Duodenal mucosa (tissue), 2 donors: ENCODE results near the gene CBX6.

Experiments
- H3K27ac ChIP-seq: one replicate; pipeline ENCODE4 v1.7.0; 2013; ENCODE audit warnings: low read depth, low read length
- H3K27me3 ChIP-seq, 2 donors: one replicate each; pipeline ENCODE4 v1.7.0; 2013; ENCODE audit warnings: low read length in 2 of 2, control low read depth in 1 of 2; ENCODE audit not compliant: insufficient read depth in 2 of 2, control insufficient read depth in 1 of 2
- H3K36me3 ChIP-seq, 2 donors: one replicate each; pipeline ENCODE4 v1.7.0; 2013; ENCODE audit warnings: low read length in 2 of 2, control low read depth in 1 of 2; ENCODE audit not compliant: insufficient read depth in 2 of 2, control insufficient read depth in 1 of 2
- H3K4me1 ChIP-seq, 2 donors: one replicate each; pipeline ENCODE4 v1.7.0; 2013; ENCODE audit warnings: low read length in 2 of 2, control low read depth in 1 of 2; ENCODE audit not compliant: insufficient read depth in 2 of 2, control insufficient read depth in 1 of 2
- H3K4me3 ChIP-seq, 2 donors: one replicate each; pipeline ENCODE4 v1.7.0; 2013; ENCODE audit warnings: low read length in 2 of 2, low read depth in 1 of 2
- H3K9ac ChIP-seq, 2 donors: one replicate each; pipeline ENCODE4 v1.7.0; 2013; ENCODE audit warnings: low read length in 2 of 2, low read depth in 1 of 2
- H3K9me3 ChIP-seq, 2 donors: one replicate each; pipeline ENCODE4 v1.7.0; 2013; ENCODE audit warnings: low read length in 2 of 2, control low read depth in 1 of 2; ENCODE audit not compliant: control insufficient read depth in 1 of 2

Gene CBX6

GRCh38 chr22:38841635-38842034 is 30.4 kb downstream of the CBX6 start:
- Histone ChIP-seq H3K27me3 (peaks cover 32 to 42% of the 10 kb centered on the region in 2 donors), H3K4me3 (no peak overlapping the region), H3K9ac (no peak overlapping the region), H3K36me3 (no peaks in the 10 kb centered on the region), H3K9me3 (no peaks in the 10 kb centered on the region), H3K4me1 (peaks cover 0 to 4% of the 10 kb centered on the region in 2 donors), H3K27ac (no peak overlapping the region)

- H3K9me3 ChIP-seq, result no peaks in the 10 kb centered on the region
- H3K4me1 ChIP-seq, result peaks cover 0 to 4% of the 10 kb centered on the region in 2 donors
- no peak overlapping the region for H3K9ac ChIP-seq
- H3K36me3 ChIP-seq, result no peaks in the 10 kb centered on the region
- no peak overlapping the region for H3K4me3 ChIP-seq
- H3K27me3 ChIP-seq, result peaks cover 32 to 42% of the 10 kb centered on the region in 2 donors
- no peak overlapping the region for H3K27ac ChIP-seq
These were observed 30.8 kb downstream of the CBX6 start for GRCh38 chr22:38841211-38841610.

- peaks cover 27 to 37% of the 10 kb centered on the region in 2 donors for H3K27me3 ChIP-seq
- peaks cover 0 to 4% of the 10 kb centered on the region in 2 donors for H3K4me1 ChIP-seq
- no peak overlapping the region for H3K4me3 ChIP-seq
- no peak overlapping the region for H3K9ac ChIP-seq
- H3K27ac ChIP-seq, result no peak overlapping the region
- H3K36me3 ChIP-seq, result no peaks in the 10 kb centered on the region
- H3K9me3 ChIP-seq, result no peaks in the 10 kb centered on the region
These were observed 31.9 kb downstream of the CBX6 start for GRCh38 chr22:38840129-38840528.

GRCh38 chr22:38839686-38840085 is 32.3 kb downstream of the CBX6 start:
- Histone ChIP-seq H3K27me3 (peaks cover 23 to 37% of the 10 kb centered on the region in 2 donors), H3K36me3 (no peaks in the 10 kb centered on the region), H3K4me3 (no peak overlapping the region), H3K27ac (no peak overlapping the region), H3K9ac (no peak overlapping the region), H3K9me3 (no peaks in the 10 kb centered on the region), H3K4me1 (peaks cover 0 to 4% of the 10 kb centered on the region in 2 donors)

- Histone ChIP-seq H3K9me3 (no peaks in the 10 kb centered on the region), H3K36me3 (no peaks in the 10 kb centered on the region), H3K9ac (no peak overlapping the region), H3K4me3 (no peak overlapping the region), H3K4me1 (no peaks in the 10 kb centered on the region), H3K27me3 (peaks cover 12 to 26% of the 10 kb centered on the region in 2 donors), H3K27ac (no peak overlapping the region)
These were observed 34.5 kb downstream of the CBX6 start for GRCh38 chr22:38837414-38837928.

- Histone ChIP-seq H3K9ac (no peak overlapping the region), H3K27ac (no peak overlapping the region)
These were observed 36.1 kb downstream of the CBX6 start for GRCh38 chr22:38835888-38836301.

GRCh38 chr22:38834991-38835390 is 37.0 kb downstream of the CBX6 start:
- Histone ChIP-seq H3K4me3 (no peak overlapping the region), H3K36me3 (no peaks in the 10 kb centered on the region), H3K4me1 (no peaks in the 10 kb centered on the region), H3K9me3 (no peaks in the 10 kb centered on the region), H3K9ac (no peak overlapping the region), H3K27me3 (peaks cover under 1 to 5% of the 10 kb centered on the region in 2 donors), H3K27ac (no peak overlapping the region)

More at GRCh38 chr22:38835888-38836301, 36.1 kb downstream of the CBX6 start:
- H3K36me3 ChIP-seq, result no peaks in the 10 kb centered on the region
- peaks cover 6 to 11% of the 10 kb centered on the region in 2 donors for H3K27me3 ChIP-seq
- H3K9me3 ChIP-seq, result no peaks in the 10 kb centered on the region
- H3K4me3 ChIP-seq, result no peak overlapping the region
- no peaks in the 10 kb centered on the region for H3K4me1 ChIP-seq

- Histone ChIP-seq H3K4me1 (no peaks in the 10 kb centered on the region), H3K27me3 (peaks cover 0 to 3% of the 10 kb centered on the region in 2 donors), H3K27ac (no peak overlapping the region), H3K9ac (no peak overlapping the region), H3K9me3 (no peaks in the 10 kb centered on the region), H3K36me3 (no peaks in the 10 kb centered on the region), H3K4me3 (no peak overlapping the region)
These were observed 37.6 kb downstream of the CBX6 start for GRCh38 chr22:38834215-38834953.

- Histone ChIP-seq H3K36me3 (no peaks in the 10 kb centered on the region), H3K27ac (no peak overlapping the region), H3K4me3 (no peak overlapping the region), H3K9me3 (no peaks in the 10 kb centered on the region), H3K27me3 (no peaks in the 10 kb centered on the region), H3K9ac (no peak overlapping the region), H3K4me1 (no peaks in the 10 kb centered on the region)
These were observed 39.0 kb downstream of the CBX6 start for GRCh38 chr22:38833061-38833460.

- H3K4me3 ChIP-seq, result no peak overlapping the region
- H3K36me3 ChIP-seq, result no peaks in the 10 kb centered on the region
- no peak overlapping the region for H3K27ac ChIP-seq
- no peaks in the 10 kb centered on the region for H3K9me3 ChIP-seq
- H3K9ac ChIP-seq, result no peak overlapping the region
- no peaks in the 10 kb centered on the region for H3K27me3 ChIP-seq
- H3K4me1 ChIP-seq, result no peaks in the 10 kb centered on the region
These were observed 39.7 kb downstream of the CBX6 start for GRCh38 chr22:38832005-38832978.
